SK-N-SH treated with all-trans-retinoic acid at 6 μM for 48 hours (cell line): Measurements from ENCODE around the gene RBL1.

Experiments used
- ATAC-seq: fragments of 200-7000 bp; cut with Tn5 transposase; 3 replicates; pipeline ENCODE4 v1.9.1; 2020; ENCODE audit warnings: mild to moderate bottlenecking, moderate library complexity
- BACH2 ChIP-seq: fragments of 250-450 bp; sonication (Bioruptor Pico); IDR thresholded peaks from 2 replicates; pipeline ENCODE4 v1.9.0; 2021; ENCODE audit warnings: mild to moderate bottlenecking, borderline replicate concordance
- ESRRG ChIP-seq: fragments of 250-450 bp; sonication (Bioruptor Pico); IDR thresholded peaks from 2 replicates; pipeline ENCODE4 v1.6.1; 2021; ENCODE audit warnings: mild to moderate bottlenecking
- GLIS3 ChIP-seq: fragments of 250-450 bp; sonication (Bioruptor Pico); IDR thresholded peaks from 2 replicates; pipeline ENCODE4 v1.5.0; 2020; ENCODE audit warnings: mild to moderate bottlenecking, moderate library complexity
- ISL1 ChIP-seq: fragments of 250-450 bp; sonication (Bioruptor Pico); IDR thresholded peaks from 2 replicates; pipeline ENCODE4 v2.1.2; 2022; ENCODE audit warnings: mild to moderate bottlenecking, moderate library complexity
- OSR1 ChIP-seq: fragments of 250-450 bp; sonication (Bioruptor Pico); IDR thresholded peaks from 2 replicates; pipeline ENCODE4 v1.8.0; 2022; ENCODE audit warnings: moderate library complexity, mild to moderate bottlenecking, inconsistent platforms
- PATZ1 ChIP-seq: fragments of 250-450 bp; sonication (Bioruptor Pico); IDR thresholded peaks from 2 replicates; pipeline ENCODE4 v1.8.0; 2020; ENCODE audit warnings: mild to moderate bottlenecking, moderate library complexity, borderline replicate concordance
- PPARA ChIP-seq: fragments of 250-450 bp; sonication (Bioruptor Pico); IDR thresholded peaks from 2 replicates; pipeline ENCODE4 v1.5.0; 2020; ENCODE audit warnings: mild to moderate bottlenecking, borderline replicate concordance
- RARB ChIP-seq: fragments of 250-450 bp; sonication (Bioruptor Pico); IDR thresholded peaks from 2 replicates; pipeline ENCODE4 v1.8.0; 2021; ENCODE audit warnings: mild to moderate bottlenecking, moderate library complexity
- SNAI2 ChIP-seq: fragments of 250-450 bp; sonication (Bioruptor Pico); IDR thresholded peaks from 2 replicates; pipeline ENCODE4 v1.5.0; 2020; ENCODE audit warnings: mild to moderate bottlenecking, moderate library complexity
- TCF4 ChIP-seq: fragments of 250-450 bp; sonication (Bioruptor Pico); IDR thresholded peaks from 2 replicates; pipeline ENCODE4 v1.8.0; 2021; ENCODE audit warnings: mild to moderate bottlenecking, moderate library complexity, borderline replicate concordance
- TSHZ2 ChIP-seq: fragments of 250-450 bp; sonication (Bioruptor Pico); IDR thresholded peaks from 2 replicates; pipeline ENCODE4 v1.5.0; 2020; ENCODE audit warnings: mild to moderate bottlenecking, moderate library complexity
- ZNF565 ChIP-seq: fragments of 450-650 bp; formaldehyde crosslinking; conservative IDR thresholded peaks from 2 replicates; pipeline ENCODE4 v1.5.0; 2020; ENCODE audit warnings: low read depth, mild to moderate bottlenecking, moderate library complexity
- ZNF8 ChIP-seq: fragments of 450-650 bp; formaldehyde crosslinking; IDR thresholded peaks from 2 replicates; pipeline ENCODE4 v1.5.0; 2020; ENCODE audit warnings: mild to moderate bottlenecking, moderate library complexity
- TF ChIP-seq, protein P1 (sequence below): fragments of 250-450 bp; sonication (Bioruptor Pico); IDR thresholded peaks from 2 replicates; pipeline ENCODE4 v1.8.0; 2021; ENCODE audit warnings: low read depth, mild to moderate bottlenecking, moderate library complexity, borderline replicate concordance

RBL1 gene, protein sequence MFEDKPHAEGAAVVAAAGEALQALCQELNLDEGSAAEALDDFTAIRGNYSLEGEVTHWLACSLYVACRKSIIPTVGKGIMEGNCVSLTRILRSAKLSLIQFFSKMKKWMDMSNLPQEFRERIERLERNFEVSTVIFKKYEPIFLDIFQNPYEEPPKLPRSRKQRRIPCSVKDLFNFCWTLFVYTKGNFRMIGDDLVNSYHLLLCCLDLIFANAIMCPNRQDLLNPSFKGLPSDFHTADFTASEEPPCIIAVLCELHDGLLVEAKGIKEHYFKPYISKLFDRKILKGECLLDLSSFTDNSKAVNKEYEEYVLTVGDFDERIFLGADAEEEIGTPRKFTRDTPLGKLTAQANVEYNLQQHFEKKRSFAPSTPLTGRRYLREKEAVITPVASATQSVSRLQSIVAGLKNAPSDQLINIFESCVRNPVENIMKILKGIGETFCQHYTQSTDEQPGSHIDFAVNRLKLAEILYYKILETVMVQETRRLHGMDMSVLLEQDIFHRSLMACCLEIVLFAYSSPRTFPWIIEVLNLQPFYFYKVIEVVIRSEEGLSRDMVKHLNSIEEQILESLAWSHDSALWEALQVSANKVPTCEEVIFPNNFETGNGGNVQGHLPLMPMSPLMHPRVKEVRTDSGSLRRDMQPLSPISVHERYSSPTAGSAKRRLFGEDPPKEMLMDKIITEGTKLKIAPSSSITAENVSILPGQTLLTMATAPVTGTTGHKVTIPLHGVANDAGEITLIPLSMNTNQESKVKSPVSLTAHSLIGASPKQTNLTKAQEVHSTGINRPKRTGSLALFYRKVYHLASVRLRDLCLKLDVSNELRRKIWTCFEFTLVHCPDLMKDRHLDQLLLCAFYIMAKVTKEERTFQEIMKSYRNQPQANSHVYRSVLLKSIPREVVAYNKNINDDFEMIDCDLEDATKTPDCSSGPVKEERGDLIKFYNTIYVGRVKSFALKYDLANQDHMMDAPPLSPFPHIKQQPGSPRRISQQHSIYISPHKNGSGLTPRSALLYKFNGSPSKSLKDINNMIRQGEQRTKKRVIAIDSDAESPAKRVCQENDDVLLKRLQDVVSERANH

DNA sequence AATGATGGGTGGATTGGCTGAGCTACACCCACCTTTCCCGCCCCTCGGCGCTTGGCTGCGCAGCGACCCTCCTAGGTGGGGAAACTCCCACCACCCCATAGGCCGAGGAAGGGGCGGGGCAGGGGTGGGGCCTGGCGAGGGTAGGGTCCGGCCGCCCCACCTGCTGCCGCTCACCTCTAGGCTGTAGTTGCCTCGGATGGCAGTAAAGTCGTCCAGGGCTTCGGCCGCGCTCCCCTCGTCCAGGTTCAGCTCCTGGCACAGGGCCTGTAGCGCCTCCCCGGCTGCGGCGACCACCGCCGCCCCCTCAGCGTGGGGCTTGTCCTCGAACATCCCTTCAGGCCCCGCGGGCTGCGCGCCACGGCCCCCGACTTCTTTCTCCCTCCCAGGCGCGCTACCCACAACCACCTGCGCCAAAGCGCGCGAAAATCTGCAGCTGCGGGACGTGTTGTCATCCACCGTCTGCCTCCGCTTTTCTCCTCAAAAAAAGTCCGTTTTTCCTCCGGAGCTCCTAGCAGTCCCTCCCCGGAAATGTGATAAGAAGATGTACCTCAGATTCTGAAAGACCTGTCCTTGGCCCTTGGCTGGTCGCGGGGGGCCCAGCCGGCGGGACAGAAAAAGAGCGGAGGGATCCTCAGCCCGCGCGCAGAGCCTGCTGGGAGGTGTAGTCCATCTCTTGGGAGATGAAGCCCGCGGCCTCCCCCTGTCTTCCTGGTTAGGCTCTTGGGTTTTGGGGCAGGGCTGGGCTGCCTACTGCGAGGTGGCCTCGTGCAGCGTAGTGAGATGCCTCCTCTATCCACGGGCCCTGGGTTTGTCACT, at the start of gene RBL1:
TSS of gene RBL1 (minus strand) at position 399 of the 816 bp plus-strand sequence. CDS start at position 330, 69 bp downstream.
- TF ChIP-seq BACH2 (CRISPR knock-in tag) (0 out of 2 replicates have a peak, but pooled peaks have one; percentile 56), PATZ1 (peak; percentile 49; the same call in 1 of the 2 replicates), TCF4 (CRISPR knock-in tag) (peak; percentile 62; the same call in 1 of the 2 replicates), ESRRG (CRISPR knock-in tag) (no peak), ZNF565 (CRISPR knock-in tag) (no peak), SNAI2 (CRISPR knock-in tag) (0 out of 2 replicates have a peak, but pooled peaks have one; percentile 28), TSHZ2 (CRISPR knock-in tag) (peak; percentile 89), ZNF8 (CRISPR knock-in tag) (0 out of 2 replicates have a peak, but pooled peaks have one; percentile 7)
- TF ChIP-seq, protein P1, sequence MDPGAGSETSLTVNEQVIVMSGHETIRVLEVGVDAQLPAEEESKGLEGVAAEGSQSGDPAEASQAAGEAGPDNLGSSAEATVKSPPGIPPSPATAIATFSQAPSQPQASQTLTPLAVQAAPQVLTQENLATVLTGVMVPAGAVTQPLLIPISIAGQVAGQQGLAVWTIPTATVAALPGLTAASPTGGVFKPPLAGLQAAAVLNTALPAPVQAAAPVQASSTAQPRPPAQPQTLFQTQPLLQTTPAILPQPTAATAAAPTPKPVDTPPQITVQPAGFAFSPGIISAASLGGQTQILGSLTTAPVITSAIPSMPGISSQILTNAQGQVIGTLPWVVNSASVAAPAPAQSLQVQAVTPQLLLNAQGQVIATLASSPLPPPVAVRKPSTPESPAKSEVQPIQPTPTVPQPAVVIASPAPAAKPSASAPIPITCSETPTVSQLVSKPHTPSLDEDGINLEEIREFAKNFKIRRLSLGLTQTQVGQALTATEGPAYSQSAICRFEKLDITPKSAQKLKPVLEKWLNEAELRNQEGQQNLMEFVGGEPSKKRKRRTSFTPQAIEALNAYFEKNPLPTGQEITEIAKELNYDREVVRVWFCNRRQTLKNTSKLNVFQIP (CRISPR knock-in tag), result peak; percentile 94; the same call in 1 of the 2 replicates
- peak; percentile 93 for ATAC-seq

DNA sequence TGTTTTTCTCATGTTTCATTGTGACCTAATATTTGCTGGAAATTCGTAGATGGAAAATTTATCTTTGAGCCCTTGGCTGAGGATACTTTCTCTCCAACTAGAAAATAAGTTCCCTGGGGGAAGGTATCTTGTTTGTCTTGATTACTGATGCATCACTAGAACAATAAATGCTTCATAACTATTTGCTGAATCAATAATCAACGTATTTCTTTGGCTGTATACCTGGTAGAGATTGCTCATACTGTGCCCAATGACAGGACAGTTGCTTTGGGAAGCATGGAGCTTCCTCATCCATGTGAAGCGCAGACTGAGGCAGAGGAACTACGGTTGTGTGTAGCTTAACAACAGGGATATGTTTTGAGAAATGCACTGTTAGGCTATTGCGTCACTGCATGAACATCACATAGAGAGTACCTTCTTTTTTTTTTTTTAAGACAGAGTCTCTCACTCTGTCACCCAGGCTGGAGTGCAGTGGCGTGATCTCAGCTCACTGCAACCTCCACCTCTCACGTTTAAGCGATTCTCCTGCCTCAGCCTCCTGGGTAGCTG, 49.1 kb upstream of the RBL1 start:
- ATAC-seq, result no peak
- TF ChIP-seq PATZ1 (no peak), GLIS3 (CRISPR knock-in tag) (no peak), OSR1 (CRISPR knock-in tag) (no peak), RARB (CRISPR knock-in tag) (no peak), TCF4 (CRISPR knock-in tag) (no peak), SNAI2 (CRISPR knock-in tag) (no peak)
- TF ChIP-seq, protein P1 (CRISPR knock-in tag), result no peak

GRCh38 chr20:37142708-37143107, 46.9 kb upstream of the RBL1 start:
- no peak for ATAC-seq
- peak; percentile 39; the same call in 1 of the 2 replicates for TF ChIP-seq ISL1
- TF ChIP-seq PPARA (CRISPR knock-in tag), result no peak
